Fibroblast of the conjunctiva (primary cell): ENCODE results near the gene KSR2.

Experiments used
- DNase-seq: peaks from one replicate; pipeline ENCODE4 v3.0.0-alpha.2; 2010; ENCODE audit warnings: low read depth

The KSR2 gene

DNA sequence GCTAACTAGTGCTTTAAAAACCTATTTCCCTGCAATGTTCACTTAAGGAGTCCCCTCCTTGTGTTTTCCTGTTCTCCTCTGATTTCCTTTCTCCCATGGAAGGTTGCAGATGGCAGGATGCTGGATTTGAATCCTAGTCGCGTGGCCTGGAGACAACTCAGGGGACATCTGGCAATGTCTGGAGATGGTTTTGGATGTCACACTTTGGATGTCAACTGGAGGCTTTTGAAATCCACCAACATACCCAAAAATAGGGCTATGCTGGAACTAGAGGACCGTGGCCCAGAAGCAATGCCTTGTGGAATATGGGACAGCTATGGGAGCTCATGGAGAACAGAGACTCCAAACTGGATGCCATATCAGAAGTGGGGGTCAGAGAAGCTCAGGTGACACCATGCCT is 511.6 kb downstream of the KSR2 start:
- no peak for DNase-seq

DNA sequence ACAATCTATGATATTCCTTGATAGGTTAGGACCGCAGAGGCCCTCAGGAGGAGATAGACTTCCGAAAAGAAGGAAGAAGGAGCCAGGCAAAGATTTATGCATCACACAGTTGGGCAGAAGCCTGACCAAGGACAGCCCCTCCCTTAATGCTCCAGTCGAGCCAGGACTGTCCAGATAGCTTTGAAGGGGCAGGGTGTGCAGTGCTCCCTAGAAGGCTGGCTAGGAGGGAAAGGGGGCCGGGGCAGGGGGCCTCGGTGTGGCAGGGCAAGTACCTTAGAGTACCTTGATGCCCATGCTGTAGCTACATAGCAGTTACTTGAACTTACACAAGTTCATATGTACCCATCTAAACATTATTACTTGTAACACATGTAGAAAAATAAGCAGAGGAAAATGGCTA is 512.7 kb downstream of the KSR2 start:
- no peak for DNase-seq

DNA sequence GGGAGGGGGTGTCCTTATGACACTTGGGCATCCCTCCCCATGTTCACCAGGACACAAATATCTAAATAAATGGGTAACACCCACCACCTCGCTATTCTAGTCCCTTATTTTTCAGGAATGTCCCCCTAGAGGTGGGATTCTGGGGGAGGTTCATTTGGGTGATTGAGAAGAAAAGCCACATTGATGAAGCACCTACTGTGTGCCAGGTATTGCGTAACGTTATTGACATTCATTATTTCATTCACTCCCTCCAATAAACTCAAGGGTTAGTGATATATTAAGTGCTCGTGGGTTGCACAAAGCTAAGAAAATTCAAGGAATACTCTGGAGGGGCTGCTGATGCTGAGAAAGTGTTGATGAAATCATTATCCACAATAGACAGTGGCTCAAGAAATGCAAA is 514.8 kb downstream of the KSR2 start:
- DNase-seq = no peak

DNA sequence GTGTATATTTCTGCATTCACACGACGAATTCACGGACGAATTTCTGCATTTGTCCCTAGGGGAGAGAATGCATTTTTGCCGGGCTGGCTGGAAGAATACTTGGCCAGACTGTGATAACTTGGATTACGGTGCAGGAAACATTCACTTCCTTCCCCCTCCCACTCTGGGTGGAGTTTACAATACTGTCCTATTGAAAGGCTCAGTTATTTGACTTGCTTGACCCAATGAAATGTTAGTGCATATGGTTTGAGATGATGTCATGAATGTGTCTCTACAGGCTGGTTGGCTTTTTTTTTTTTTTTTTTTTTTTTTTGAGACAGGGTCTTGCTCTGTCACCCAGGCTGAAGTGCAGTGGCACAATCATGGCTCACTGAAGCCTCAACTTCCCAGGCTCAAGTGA is 516.7 kb downstream of the KSR2 start:
- no peak for DNase-seq

DNA sequence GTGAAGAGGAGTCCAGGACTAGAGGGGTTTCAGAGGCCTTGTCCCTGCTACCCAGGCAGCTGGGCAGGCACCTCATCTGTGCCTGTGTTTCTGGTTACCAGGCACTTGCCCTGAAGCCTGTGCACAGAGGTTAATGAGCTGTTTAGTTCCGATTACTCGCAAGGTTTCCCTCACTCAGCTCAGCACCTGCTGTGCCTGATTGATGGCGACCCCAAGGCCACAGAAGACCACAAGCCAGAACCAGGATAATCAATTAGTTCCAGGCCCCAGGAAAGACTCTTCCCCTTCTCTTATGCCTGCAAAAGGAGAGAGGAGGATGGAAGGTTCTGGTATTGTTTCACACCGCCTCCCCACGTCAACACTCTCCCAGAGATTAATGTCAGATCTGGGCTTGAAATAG is 518.6 kb downstream of the KSR2 start:
- DNase-seq = no peak

DNA sequence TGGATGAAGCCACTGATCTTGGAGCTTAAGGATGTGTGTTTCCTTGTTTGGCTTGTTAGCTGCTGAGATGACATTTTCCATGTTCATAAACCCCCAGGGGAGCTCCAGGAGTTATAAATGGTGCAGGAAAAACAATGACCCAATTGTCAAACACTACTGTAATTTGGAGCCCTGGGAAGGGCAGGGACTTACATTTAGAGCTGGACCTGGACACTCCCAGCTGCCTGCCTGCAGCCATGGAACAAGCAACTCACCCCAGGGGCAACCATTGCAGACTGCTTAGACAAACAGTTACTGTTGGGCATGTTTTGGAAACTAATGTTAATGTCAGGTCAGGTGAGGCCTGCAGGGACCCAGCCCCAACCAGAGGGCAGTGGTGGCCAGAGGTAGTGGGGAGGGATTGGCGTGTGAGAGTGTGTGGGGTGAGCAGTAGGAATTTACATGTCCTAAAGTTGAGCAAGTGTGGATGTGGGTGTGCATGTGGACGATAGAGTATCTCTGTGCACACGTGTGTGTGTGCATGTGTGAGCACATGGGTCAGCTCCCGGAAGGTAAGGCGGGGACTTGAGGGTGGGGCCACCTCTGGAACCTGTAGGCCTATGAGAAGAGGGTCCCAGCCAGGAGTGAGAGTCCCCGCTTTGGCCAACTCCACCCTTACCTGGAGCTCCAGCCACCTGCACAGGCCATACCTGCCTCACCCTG is 521.0 kb downstream of the KSR2 start:
- no peak for DNase-seq

DNA sequence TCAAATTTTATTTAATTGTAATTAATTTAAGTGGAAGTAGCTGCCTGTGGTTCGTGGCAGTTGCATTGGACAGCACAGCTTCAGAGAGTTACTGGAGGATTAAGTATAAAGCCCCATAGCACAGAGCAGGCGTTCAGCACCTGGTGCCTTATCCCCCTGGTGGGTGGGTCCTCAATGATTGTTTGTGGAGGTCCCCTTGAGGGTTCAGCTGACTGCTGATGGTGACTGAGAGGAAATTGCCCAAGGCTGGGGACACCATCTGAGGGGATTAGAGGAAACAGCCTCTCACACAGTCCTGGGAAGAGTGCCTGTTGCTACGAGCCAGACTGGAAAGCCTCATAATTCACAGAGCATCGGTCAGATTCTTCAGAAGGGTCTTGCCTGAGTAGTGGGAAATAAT is 524.0 kb downstream of the KSR2 start:
- no peak for DNase-seq

DNA sequence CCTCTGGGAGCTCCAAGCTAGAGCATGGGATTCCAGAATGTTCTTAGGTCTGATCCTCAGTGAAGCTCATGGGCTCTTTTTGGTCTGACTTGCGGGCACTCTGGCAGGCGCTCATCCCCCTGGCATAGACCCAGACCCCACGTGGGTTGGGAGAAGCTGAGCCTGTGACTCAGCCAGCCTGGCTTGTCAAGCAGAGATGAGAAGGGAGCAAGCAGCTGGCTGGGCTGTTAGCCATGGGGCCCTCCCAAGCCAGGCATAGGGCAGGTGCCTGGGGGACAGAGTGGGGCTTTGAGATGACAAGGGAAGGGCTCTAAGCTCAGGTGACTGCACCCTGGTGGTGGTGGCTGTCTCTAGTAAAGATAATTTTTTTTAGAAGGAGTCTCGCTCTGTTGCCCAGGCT is 527.0 kb downstream of the KSR2 start:
- DNase-seq = peak; percentile 1

DNA sequence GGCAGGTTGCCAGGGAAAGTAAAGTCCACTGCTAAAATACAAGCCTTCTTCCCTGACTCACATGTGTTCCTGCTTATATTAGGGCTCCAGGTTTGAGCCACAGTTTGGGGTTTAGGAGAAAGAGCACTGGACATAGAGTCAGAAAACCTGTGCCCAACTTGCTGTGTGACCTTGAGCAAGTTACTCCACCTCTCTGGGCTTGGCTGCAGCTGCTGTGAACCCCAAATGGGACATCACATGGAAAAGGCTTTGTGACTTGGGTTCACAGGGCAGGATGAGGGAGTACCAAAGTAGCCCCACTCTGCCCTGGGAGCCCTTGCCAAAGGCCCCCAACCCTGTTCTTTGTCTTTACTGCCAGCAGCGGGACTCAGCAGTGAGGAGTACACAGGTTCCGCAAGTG is 528.4 kb downstream of the KSR2 start:
- no peak for DNase-seq

DNA sequence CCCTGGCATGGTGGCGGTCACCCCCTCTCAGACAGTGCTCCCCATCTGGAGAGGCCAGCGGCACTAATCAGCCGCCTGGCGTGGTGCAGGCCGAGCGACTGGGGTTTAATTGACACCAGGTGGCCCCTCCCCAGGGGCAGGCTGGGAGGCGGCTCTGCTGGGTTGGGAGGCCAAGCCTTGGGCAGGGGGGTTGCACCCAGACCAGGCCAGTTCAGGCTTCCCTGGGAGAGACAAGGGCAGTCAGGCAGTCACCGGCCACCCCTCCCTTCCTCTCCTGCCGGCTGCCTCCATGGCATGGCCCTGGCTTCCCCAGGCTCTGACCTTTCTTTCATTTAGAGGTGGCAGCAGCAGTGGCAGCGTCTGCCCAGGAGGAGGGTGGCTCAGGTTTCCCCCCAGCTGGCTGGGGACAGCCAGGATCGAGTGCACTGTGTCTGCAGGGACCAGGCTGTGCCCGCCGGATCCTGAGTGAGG is 529.2 kb downstream of the KSR2 start:
- DNase-seq = no peak

DNA sequence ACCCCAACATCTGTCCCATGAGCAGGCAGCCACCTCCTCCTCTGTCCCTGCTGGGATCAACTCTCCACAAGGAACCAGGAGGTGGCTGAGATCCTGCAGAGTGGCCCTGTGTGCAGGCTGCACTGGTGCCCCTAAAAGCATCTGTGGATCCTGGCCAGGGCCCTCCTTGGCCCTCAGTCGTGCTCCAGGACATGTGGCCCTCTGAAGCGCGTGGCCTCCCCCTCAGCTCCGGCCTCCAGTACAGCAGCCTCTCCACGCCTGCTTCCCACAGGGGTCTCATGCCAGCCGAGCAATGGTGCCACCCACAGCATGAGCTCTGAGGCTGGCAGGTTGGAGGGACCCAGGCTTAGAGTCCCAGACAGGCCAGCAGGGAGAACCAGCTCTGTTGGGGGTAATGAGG is 530.0 kb downstream of the KSR2 start:
- no peak for DNase-seq

DNA sequence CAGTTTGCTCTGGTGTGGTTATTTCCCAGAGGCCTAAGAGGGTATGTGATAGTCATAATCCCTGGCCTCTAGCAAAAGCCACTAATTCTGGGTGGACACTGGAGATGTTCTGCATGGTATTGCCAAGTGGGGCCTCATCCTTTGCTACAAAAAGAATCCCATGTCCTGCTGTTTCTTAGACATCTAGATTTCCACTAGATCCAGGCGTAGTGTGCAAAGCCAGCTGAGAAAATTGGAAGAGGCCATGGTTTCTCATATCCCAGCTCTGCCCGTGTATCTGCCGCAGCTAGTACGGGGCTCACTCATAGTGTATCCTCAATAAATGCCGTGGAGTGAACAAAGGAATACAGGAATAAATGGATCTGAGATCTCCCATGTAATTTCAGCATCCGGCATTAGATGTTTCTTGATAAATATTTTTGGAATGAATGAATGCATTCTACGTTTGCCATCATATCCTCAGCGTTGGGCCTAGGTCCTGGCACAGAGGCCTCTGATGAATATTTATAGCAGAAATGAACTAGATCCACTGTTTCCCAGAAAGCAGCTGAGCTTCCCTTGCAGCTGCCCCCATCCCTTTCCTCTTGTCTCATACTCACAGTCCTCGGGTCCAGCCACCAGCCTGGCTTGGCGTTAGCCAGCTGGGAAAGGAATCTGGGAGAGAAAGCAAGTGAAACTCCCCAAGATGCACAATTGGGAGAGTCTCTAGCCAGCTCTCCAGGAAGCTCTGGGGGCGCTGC is 531.1 kb downstream of the KSR2 start:
- DNase-seq = no peak

DNA sequence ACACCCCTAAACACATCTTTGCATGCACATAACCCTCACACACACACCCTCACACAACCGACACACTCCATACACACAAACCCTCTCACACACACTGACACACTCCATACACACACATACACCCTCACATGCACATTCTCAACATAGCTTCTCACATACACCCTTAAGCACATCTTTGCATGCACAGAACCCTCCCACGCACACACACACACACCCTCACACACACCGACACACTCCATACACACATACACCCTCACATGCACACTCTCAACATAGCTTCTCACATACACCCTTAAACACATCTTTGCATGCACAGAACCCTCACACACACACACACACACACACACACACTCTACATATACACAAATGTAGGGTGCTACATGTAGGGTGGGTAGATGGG is 534.9 kb downstream of the KSR2 start:
- no peak for DNase-seq

DNA sequence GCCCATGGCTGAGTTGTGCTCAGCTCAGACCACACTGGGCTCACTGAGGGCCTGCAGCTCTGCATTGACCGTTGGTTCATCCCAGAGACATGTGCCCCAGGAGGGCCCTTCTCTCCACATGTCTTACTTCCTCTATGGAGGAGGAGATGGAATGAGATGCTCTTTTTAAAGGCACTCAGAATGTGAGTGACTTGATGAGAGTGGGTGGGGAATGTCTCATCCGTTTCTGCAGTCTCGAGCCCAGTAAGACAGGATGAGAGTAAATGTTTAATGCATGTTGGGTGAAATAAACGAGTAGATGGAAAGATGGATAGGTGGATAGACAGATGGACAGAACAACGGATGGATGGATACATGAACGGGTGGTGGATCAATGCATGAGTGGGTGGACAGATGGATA is 538.5 kb downstream of the KSR2 start:
- no peak for DNase-seq

DNA sequence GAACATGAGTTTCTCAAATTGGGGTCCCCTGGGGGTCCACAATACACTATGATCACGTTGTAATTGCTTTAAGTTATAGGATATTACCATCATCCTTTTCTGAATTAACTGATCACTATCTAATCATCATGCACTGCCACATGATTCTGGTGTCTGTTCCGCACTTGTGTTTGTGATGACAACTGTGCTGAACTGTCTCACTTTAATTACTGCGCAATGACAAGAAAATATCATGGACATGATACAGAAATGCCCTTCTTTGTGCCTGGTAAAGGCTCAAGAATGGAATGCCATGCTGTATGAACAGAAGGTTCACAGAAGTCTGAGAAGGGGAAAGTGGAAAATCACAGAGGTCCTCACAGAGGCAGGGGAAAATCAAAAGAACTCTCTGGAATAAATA is 541.6 kb downstream of the KSR2 start:
- DNase-seq = no peak

DNA sequence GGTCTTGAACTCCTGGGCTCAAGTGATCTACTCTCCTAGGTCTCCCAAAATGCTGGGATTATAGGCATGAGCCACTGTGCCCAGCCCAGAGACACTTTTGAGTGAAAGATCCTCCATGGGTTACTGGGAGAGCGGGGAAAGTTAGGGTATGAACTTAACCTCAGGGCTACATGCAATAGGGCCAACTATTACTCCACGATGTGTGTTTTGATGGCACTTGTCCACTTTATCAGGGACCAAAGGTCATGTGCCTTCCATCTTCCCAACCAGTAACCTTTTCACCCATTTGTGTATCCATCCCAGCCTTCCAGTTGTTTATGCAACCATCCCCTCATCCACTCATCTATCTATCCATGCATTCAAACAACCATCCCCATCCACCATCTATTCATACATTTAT is 546.8 kb downstream of the KSR2 start:
- no peak for DNase-seq

DNA sequence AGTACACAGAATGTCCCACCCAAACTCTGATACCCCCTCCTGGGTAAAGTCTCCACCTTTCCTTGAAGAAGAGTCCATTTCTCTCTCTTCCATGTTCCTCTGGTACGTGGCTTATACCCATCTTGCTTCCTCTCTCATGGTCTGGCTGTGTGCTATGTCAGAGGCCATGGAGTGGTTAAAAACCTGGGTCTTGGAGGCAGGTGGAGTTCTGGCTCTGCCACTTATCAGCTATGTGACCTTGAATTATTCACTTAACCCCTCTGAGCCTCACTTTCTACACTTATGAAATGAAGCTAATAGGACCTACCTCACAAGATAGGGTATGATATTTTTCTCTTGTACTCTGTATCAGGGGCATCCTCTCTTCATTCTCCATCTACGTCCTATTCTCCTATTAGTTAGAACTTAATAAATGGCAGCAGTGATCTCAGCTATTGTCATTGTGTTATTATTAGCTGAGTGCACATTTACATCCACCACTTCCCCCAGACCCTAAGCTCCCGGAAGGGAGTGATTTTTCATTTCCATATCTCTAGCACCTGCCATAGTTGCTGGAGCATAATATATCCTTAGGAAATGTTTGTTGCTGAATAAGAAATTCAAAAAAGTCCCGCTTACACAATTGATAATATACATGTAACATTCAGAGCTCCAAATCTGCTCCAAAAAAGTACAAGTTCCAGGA is 547.6 kb downstream of the KSR2 start:
- DNase-seq = no peak

DNA sequence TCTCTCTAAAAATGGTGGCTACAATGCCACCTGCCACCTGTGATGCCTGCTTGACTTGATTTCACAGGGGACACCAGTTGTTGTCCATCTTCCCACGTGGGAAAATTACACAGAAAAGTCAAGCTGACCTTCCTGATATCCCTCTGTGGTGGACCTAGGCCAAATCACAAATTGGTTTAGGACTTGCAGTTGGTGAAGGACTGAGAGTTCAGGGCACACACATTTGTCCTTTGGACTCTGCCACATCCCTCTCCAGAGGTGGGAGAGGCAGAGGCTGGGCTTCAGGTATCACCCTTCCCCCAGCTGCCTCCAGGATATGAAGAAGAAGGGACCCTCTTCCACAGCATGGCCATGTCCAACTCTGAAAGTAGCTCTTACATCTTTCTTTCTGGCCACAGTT is 551.8 kb downstream of the KSR2 start:
- no peak for DNase-seq

DNA sequence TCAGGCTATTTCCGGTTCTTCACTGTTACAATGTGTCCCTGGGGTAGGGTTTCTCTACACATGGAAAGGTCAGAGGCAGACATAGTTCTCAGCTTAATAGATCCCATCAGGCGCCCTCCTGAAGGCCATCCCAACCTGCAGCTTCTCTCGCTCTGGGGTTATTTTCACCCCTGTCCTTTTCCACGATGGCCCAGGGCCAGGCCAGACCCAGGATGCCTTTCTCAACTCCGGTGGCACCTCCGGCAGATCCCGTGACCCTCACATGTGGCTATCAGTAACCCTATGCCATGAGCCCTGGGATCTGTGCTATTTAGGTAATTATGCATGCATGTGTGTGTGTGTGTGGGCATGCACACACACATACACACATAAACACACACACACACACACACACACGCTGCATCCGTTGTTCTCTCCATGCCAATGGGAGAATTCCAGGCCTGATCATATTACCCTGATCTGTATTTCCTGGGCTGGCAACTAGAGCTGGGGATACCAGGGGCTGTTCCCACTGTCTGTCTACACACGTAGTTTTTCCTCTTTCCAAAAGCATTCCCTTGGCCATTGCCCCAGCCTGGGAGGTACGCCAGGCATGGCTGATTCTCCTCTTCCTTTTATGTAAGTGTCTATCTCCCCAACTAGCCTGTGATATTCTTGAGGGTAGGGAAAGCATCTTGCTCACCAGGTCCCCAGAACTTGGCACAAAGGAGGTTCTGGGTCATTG is 556.2 kb downstream of the KSR2 start:
- DNase-seq = no peak

DNA sequence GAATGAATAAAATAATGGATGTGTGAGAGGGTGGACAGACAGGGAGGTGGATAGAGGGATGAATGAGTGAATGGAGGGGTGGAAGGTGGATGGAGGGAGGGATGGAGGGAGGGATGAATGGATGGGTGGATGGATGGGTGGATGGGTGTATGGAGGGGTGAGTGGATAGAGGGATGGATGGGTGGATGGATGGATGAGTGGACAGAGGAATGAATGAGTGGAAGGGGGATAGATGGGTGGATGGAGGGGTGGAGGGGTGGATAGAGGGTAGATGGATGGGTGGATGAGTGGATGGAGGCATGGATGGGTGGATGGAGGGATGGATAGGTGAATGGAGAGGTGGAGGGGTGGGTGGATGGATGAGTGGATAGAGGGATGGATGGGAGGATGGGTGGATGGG is 559.5 kb downstream of the KSR2 start:
- no peak for DNase-seq

DNA sequence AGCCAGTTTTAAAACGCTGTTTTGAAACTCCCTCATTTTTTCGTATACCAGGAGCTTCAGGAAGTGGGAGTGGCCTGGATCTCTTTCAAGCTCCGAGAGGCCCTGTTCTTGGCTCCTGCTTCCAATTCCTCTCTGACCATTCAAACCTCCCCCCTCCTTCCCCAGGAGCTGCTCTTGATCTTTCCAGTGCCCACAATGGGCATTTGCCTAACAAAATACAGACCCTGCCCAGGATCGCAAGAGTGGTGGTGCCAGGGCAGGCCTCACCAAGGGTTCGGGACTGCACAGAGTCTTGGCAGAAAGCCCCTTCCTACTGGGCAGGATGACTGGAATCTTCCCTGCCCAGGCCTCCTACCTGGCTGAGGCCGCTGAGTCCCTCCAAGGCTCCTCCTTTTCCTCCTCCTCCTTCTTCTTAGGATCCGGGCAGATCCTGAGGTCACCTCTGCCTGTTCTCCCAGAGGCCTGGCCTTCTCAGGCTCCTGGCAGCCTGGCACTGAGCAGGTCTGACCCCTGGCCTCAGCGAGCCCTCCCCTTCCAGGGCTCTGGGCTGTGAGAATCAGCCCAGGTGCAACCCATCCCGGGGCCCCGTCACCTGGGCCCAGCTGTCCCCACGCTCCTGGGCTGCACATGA is 560.5 kb downstream of the KSR2 start:
- DNase-seq = peak; percentile 2

DNA sequence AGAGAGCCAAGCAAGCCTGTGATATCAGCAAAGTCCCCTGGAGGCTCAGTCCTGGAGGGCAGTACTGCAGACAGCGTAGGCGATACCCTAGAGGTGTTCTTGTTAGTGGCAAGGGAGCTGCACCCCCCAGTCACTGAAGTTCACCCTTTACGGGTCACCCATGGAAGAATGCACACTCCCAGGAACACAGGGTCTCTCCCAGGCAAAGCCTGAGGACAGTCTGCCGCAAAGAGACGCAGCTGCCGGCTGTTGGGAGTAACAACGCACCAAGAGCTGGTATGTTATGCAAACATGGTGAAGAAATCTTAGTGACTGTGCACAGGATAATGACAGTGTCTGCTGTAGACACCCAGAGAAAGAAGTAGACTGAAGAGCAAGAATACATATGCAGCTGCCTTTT is 563.9 kb downstream of the KSR2 start:
- DNase-seq = no peak
